WTC11 (cell line): ENCODE data around the gene TNFSF15. TPM values are rescaled to one million over a fixed set of nuclear protein-coding genes. Genes with fewer than 3 reads are reported as not detected.

ENCODE experiments used
- ATAC-seq: fragments of 200-7000 bp; cut with Tn5 transposase; 2 replicates; pipeline ENCODE4 v1.10.0; 2021; ENCODE audit warnings: mild to moderate bottlenecking, moderate library complexity
- Bru-seq: library from RNA; stranded (reverse); fragments of 400-500 nt; gene quantifications from one replicate; lab custom pipeline; 2021; lab: Mats Ljungman, UMichigan
- CTCF ChIA-PET: fragments of 300-600 bp; sonication (Branson Sonifier 250); formaldehyde crosslinking; loops from one replicate; lab custom pipeline; 2021; ENCODE audit warnings: antibody characterized with exemption; lab: Charles Lee
- POLR2A ChIA-PET: fragments of 350-600 bp; sonication (Branson Sonifier 250); formaldehyde crosslinking; loops from one replicate; lab custom pipeline; 2021; ENCODE audit warnings: antibody characterized with exemption; lab: Charles Lee
- DNase-seq: peaks from one replicate; pipeline ENCODE4 v3.0.0; 2021; ENCODE audit warnings: low spot score
- H3K27ac Mint-ChIP-seq: 2 replicates; pipeline ENCODE4 v1.8.0; 2021; ENCODE audit warnings: mixed read lengths
- H3K27me3 Mint-ChIP-seq: 2 replicates; pipeline ENCODE4 v1.8.0; 2021; ENCODE audit warnings: low read depth, mild to moderate bottlenecking, moderate library complexity, mixed read lengths
- H3K36me3 Mint-ChIP-seq: 2 replicates; pipeline ENCODE4 v1.8.0; 2021; ENCODE audit warnings: mixed read lengths
- H3K4me1 Mint-ChIP-seq: 2 replicates; pipeline ENCODE4 v1.8.0; 2022; ENCODE audit warnings: mixed read lengths
- H3K4me3 Mint-ChIP-seq: 2 replicates; pipeline ENCODE4 v1.8.0; 2021; ENCODE audit warnings: mild to moderate bottlenecking, moderate library complexity, mixed read lengths
- H3K9me3 Mint-ChIP-seq: 2 replicates; pipeline ENCODE4 v1.8.0; 2021; ENCODE audit warnings: mixed read lengths
- ATF6 ChIP-seq: sonication (generic); formaldehyde crosslinking; IDR thresholded peaks from 2 replicates; pipeline ENCODE4 v1.8.1; 2023; ENCODE audit warnings: mild to moderate bottlenecking, missing genetic modification reagents
- CREB1 ChIP-seq: sonication (generic); formaldehyde crosslinking; IDR thresholded peaks from 2 replicates; pipeline ENCODE4 v1.8.0; 2023; ENCODE audit warnings: mild to moderate bottlenecking, missing genetic modification reagents
- E2F4 ChIP-seq: sonication (generic); formaldehyde crosslinking; IDR thresholded peaks from 2 replicates; pipeline ENCODE4 v1.8.1; 2022; ENCODE audit warnings: low read depth, mild to moderate bottlenecking, moderate library complexity, missing genetic modification reagents, borderline replicate concordance
- HMGA2 ChIP-seq: fragments of 250-450 bp; sonication (Bioruptor Pico); IDR thresholded peaks from 2 replicates; pipeline ENCODE4 v1.4.0; 2021; ENCODE audit warnings: mild to moderate bottlenecking, moderate library complexity
- KAT7 ChIP-seq: sonication (generic); formaldehyde crosslinking; IDR thresholded peaks from 2 replicates; pipeline ENCODE4 v1.8.1; 2023; ENCODE audit warnings: missing genetic modification reagents, mild to moderate bottlenecking, borderline replicate concordance
- NFE2L1 ChIP-seq: sonication (generic); formaldehyde crosslinking; IDR thresholded peaks from 2 replicates; pipeline ENCODE4 v1.8.1; 2023; ENCODE audit warnings: missing genetic modification reagents
- USF1 ChIP-seq: sonication (generic); formaldehyde crosslinking; IDR thresholded peaks from 2 replicates; pipeline ENCODE4 v1.8.0; 2022; ENCODE audit warnings: mild to moderate bottlenecking, missing genetic modification reagents
- USF2 ChIP-seq: sonication (generic); formaldehyde crosslinking; IDR thresholded peaks from 2 replicates; pipeline ENCODE4 v1.8.1; 2023; ENCODE audit warnings: mild to moderate bottlenecking, missing genetic modification reagents, moderate library complexity
- ZNF232 ChIP-seq: sonication (generic); formaldehyde crosslinking; IDR thresholded peaks from 2 replicates; pipeline ENCODE4 v1.8.0; 2022; ENCODE audit warnings: mild to moderate bottlenecking, missing genetic modification reagents
- ZNF416 ChIP-seq: fragments of 250-450 bp; sonication (Bioruptor Pico); IDR thresholded peaks from 2 replicates; pipeline ENCODE4 v1.9.0; 2021; ENCODE audit warnings: mild to moderate bottlenecking, inconsistent platforms
- long read RNA-seq, 3 experiments: library from RNA in 1 of 3; library from capped mRNA in 1 of 3; library from polyadenylated mRNA in 1 of 3; unstranded in 2 of 3; stranded (forward) in 1 of 3; transcript quantifications; one replicate each; pipeline ENCODE4 v2.0.0, GENCODE V29; 2021
- total RNA-seq: library from RNA; stranded (reverse); gene quantifications from 3 replicates; pipeline ENCODE4 v1.2.3, GENCODE V29; 2021
- TF ChIP-seq, protein P1 (sequence below): sonication (generic); formaldehyde crosslinking; IDR thresholded peaks from 2 replicates; pipeline ENCODE4 v1.8.0; 2022; ENCODE audit warnings: mild to moderate bottlenecking, missing genetic modification reagents
- TF ChIP-seq, protein P2 (sequence below): sonication (generic); formaldehyde crosslinking; IDR thresholded peaks from 2 replicates; pipeline ENCODE4 v1.8.0; 2022; ENCODE audit warnings: mild to moderate bottlenecking, missing genetic modification reagents
- TF ChIP-seq, protein P3 (sequence below): fragments of 250-450 bp; sonication (Bioruptor Pico); IDR thresholded peaks from 2 replicates; pipeline ENCODE4 v1.9.0; 2021; ENCODE audit warnings: moderate library complexity, mild to moderate bottlenecking, inconsistent platforms, borderline replicate concordance
- TF ChIP-seq, protein P4 (sequence below): sonication (generic); formaldehyde crosslinking; IDR thresholded peaks from 2 replicates; pipeline ENCODE4 v1.8.1; 2023; ENCODE audit warnings: mild to moderate bottlenecking, missing genetic modification reagents, borderline replicate concordance

The TNFSF15 gene
- total RNA-seq (0.09 to 0.11 TPM (median 0.09 TPM) in 3 replicates), Bru-seq, nascent RNA (percentile 19 among the genes with signal in this experiment)
- long read RNA-seq, experiment 1 = 0 reads
- long read RNA-seq, experiment 2 = 0 reads
- long read RNA-seq, experiment 3 = 0 reads

DNA sequence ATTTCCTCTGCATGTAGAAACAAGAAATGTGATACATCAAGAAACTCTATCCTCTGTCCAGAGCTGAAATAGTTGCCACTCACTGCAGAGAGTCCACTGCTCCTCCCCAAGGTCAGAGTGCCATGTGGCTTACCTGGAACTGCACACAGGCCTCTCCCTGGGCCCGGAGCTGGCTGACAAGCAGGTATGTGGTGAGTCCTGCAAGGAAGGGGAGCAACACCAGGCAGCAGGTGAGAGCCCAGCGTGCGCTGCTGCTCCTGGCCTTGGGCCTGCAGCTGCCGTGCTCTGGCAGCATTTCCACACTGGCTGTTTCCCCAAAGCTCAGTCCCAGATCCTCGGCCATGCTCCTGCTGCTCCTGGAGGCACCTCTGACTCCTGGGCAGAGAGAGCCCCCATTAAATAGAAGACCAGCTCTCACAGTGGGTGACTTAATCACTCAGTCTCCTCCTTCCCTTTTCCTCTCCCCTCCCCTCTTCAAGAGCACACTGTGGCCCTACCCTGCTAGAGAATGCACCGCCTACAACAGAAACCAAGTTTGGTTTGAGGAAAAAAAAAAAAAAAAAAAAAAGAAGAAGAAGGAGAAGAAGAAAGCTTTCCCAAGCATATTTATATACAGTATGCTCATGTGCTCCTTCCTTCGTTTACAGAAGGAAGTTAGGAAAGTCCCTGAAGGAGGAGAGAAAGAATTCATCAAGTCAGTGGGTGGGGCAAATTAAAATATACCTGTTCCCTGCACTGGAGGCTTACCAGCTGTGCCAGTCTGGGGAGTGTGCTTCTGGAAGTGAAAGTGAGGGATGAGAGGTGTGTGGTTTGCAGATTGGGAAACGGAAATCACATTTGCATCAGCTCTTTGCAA lies at the start of gene TNFSF15:
TNFSF15 (minus strand) TSS at position 370 of the 856 bp plus-strand sequence; CDS start at position 343, 27 bp downstream.
- ATAC-seq = peak; percentile 93
- TF ChIP-seq, protein P1, sequence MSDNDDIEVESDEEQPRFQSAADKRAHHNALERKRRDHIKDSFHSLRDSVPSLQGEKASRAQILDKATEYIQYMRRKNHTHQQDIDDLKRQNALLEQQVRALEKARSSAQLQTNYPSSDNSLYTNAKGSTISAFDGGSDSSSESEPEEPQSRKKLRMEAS (CRISPR knock-in tag) = no peak
- TF ChIP-seq, protein P2, sequence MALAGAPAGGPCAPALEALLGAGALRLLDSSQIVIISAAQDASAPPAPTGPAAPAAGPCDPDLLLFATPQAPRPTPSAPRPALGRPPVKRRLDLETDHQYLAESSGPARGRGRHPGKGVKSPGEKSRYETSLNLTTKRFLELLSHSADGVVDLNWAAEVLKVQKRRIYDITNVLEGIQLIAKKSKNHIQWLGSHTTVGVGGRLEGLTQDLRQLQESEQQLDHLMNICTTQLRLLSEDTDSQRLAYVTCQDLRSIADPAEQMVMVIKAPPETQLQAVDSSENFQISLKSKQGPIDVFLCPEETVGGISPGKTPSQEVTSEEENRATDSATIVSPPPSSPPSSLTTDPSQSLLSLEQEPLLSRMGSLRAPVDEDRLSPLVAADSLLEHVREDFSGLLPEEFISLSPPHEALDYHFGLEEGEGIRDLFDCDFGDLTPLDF = no peak
- TF ChIP-seq USF1 (CRISPR knock-in tag) = no peak
- TF ChIP-seq, protein P3, sequence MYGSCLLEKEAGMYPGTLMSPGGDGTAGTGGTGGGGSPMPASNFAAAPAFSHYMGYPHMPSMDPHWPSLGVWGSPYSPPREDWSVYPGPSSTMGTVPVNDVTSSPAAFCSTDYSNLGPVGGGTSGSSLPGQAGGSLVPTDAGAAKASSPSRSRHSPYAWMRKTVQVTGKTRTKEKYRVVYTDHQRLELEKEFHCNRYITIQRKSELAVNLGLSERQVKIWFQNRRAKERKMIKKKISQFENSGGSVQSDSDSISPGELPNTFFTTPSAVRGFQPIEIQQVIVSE (CRISPR knock-in tag) = no peak
- TF ChIP-seq, protein P4, sequence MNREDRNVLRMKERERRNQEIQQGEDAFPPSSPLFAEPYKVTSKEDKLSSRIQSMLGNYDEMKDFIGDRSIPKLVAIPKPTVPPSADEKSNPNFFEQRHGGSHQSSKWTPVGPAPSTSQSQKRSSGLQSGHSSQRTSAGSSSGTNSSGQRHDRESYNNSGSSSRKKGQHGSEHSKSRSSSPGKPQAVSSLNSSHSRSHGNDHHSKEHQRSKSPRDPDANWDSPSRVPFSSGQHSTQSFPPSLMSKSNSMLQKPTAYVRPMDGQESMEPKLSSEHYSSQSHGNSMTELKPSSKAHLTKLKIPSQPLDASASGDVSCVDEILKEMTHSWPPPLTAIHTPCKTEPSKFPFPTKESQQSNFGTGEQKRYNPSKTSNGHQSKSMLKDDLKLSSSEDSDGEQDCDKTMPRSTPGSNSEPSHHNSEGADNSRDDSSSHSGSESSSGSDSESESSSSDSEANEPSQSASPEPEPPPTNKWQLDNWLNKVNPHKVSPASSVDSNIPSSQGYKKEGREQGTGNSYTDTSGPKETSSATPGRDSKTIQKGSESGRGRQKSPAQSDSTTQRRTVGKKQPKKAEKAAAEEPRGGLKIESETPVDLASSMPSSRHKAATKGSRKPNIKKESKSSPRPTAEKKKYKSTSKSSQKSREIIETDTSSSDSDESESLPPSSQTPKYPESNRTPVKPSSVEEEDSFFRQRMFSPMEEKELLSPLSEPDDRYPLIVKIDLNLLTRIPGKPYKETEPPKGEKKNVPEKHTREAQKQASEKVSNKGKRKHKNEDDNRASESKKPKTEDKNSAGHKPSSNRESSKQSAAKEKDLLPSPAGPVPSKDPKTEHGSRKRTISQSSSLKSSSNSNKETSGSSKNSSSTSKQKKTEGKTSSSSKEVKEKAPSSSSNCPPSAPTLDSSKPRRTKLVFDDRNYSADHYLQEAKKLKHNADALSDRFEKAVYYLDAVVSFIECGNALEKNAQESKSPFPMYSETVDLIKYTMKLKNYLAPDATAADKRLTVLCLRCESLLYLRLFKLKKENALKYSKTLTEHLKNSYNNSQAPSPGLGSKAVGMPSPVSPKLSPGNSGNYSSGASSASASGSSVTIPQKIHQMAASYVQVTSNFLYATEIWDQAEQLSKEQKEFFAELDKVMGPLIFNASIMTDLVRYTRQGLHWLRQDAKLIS (CRISPR knock-in tag) = no peak
- TF ChIP-seq NFE2L1 (CRISPR knock-in tag) = no peak
- no peak for TF ChIP-seq KAT7 (CRISPR knock-in tag)
- TF ChIP-seq CREB1 (CRISPR knock-in tag) = no peak
- TF ChIP-seq E2F4 (CRISPR knock-in tag) = no peak
- TF ChIP-seq ZNF232 = no peak
- no peak for TF ChIP-seq ATF6 (CRISPR knock-in tag)
- TF ChIP-seq ZNF416 (CRISPR knock-in tag) = no peak
- no peak for TF ChIP-seq HMGA2
- TF ChIP-seq USF2 (CRISPR knock-in tag) = no peak
- DNase-seq = peak; percentile 49
- H3K27me3 Mint-ChIP-seq = no peaks in the 10 kb centered on the region; the same call in none of the 2 replicates
- H3K27ac Mint-ChIP-seq = no peak within 1 kb of the TSS
- POLR2A ChIA-PET = interaction anchor here (1.1 kb wide), 1 partner anchor 9 kb away, joined by 3 read pairs; no protein-coding TSS in a partner anchor
- no peaks in the 10 kb centered on the region for H3K36me3 Mint-ChIP-seq
- peaks cover 30% of the 10 kb centered on the region for H3K4me1 Mint-ChIP-seq
- peak within 1 kb of the TSS; percentile 41 for H3K4me3 Mint-ChIP-seq
- CTCF ChIA-PET = interaction anchor here (0.8 to 1.3 kb wide), 2 partner anchors 101 to 108 kb away, joined by 3 to 11 read pairs; no protein-coding TSS in a partner anchor
- no peaks in the 10 kb centered on the region for H3K9me3 Mint-ChIP-seq
